ENCODE measurements around the gene AGPS. TPM values are rescaled to one million over a fixed set of nuclear protein-coding genes. Genes with fewer than 3 reads are reported as not detected.

The AGPS gene
- total and polyA plus RNA-seq, 2 of the 13 experiments (the other 11 are each of a cell fraction or from before 2014, with no cell fraction given) = 39.4 to 99.0 TPM

DNA sequence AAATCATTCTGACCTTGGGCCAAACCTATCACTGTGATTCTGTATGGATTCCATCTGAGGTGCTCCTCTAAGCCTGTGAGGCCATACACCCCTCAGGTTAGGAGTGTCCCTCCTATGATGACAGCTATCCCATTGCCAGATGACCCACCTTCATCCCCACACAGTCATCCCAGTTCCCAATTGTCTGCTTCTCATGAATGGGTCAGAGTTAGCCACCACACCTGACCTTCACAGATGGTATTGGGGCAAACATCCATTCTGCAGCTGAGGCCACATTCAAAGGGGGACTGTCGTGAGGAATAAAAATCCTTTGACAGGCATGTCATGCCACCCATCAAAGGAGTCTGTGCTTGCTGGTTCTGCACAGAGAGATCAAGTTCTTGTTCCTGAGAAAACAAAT, 155.2 kb downstream of the AGPS start:
- no peak for FAIRE-seq
- ChIA-PET POLR2A (no interaction called here), CTCF (ENCODE audit: low intra/inter-chr PET ratio, low total read pairs) (no interaction called here)
- no peak overlapping the region for H3K27ac ChIP-seq (ENCODE audit: extremely low read length, insufficient read depth, low read length)
- no peaks in the 10 kb centered on the region for H3K9me3 ChIP-seq (ENCODE audit: low read length)
- DNase-seq (ENCODE audit: low spot score) = no peak
- H3K36me3 ChIP-seq (replicated peaks in 1 of 2; ENCODE audit: control insufficient read depth in 1 of 2, insufficient read depth in 2 of 2, low read length in 2 of 2) = no peaks in the 10 kb centered on the region
- H3K27me3 ChIP-seq (ENCODE audit: control insufficient read depth in 1 of 2, insufficient read depth in 2 of 2, low read length in 2 of 2) = no peaks in the 10 kb centered on the region
- intact Hi-C loops (cut with micrococcal nuclease; ENCODE audit: unreplicated experiment) = no loop called here
- no peak overlapping the region for H2AFZ ChIP-seq (ENCODE audit: low read length)
- 88% methylated on average over 1 of the region's 1 CpG for WGBS (ENCODE audit: low lambda C conversion rate)
- no TSS peak for BruUV-seq (replicated peaks)
- H3K79me2 ChIP-seq (ENCODE audit: insufficient read depth, low read length) = no peaks in the 10 kb centered on the region
- 0 out of 2 replicates have a peak, but pooled peaks have one; percentile 23 for TF ChIP-seq KDM2A (CRISPR knock-in tag; IDR thresholded peaks at IDR 0.05; ENCODE audit: borderline replicate concordance, low read depth)
- TF ChIP-seq, protein P1, sequence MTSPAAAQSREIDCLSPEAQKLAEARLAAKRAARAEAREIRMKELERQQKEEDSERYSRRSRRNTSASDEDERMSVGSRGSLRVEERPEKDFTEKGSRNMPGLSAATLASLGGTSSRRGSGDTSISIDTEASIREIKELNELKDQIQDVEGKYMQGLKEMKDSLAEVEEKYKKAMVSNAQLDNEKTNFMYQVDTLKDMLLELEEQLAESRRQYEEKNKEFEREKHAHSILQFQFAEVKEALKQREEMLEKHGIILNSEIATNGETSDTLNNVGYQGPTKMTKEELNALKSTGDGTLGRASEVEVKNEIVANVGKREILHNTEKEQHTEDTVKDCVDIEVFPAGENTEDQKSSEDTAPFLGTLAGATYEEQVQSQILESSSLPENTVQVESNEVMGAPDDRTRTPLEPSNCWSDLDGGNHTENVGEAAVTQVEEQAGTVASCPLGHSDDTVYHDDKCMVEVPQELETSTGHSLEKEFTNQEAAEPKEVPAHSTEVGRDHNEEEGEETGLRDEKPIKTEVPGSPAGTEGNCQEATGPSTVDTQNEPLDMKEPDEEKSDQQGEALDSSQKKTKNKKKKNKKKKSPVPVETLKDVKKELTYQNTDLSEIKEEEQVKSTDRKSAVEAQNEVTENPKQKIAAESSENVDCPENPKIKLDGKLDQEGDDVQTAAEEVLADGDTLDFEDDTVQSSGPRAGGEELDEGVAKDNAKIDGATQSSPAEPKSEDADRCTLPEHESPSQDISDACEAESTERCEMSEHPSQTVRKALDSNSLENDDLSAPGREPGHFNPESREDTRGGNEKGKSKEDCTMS (CRISPR knock-in tag; conservative IDR thresholded peaks at IDR 0.05) = no peak
- 0 out of 4 replicates have a peak, but pooled peaks of 1 of the 2 experiments have one; percentile 17 for TF ChIP-seq POLR2A (IDR thresholded peaks at IDR 0.05; ENCODE audit: insufficient read depth in 1 of 2, low read depth in 2 of 2, low read length in 2 of 2)
- TF ChIP-seq ZKSCAN1 (IDR thresholded peaks at IDR 0.05; ENCODE audit: low read length) = no peak
- TF ChIP-seq PITX1 (CRISPR knock-in tag; IDR thresholded peaks at IDR 0.05) = no peak
- peak; percentile 20; the same call in 1 of the 2 replicates for TF ChIP-seq POLR2AphosphoS5 (IDR thresholded peaks at IDR 0.05; ENCODE audit: low read depth, low read length)
- 0 out of 2 replicates have a peak, but pooled peaks have one; percentile 34 for TF ChIP-seq POLR2G (IDR thresholded peaks at IDR 0.05; ENCODE audit: low read depth, low read length)
- TF ChIP-seq SSRP1 (CRISPR knock-in tag; IDR thresholded peaks at IDR 0.05) = no peak
- 0 out of 2 replicates have a peak, but pooled peaks have one; percentile 33 for TF ChIP-seq PAF1 (CRISPR knock-in tag; IDR thresholded peaks at IDR 0.05)
- TF ChIP-seq RBM22 (optimal IDR thresholded peaks at IDR 0.05; ENCODE audit: low read length) = peak; percentile 80
- peaks cover 6% of the 10 kb centered on the region for H3K4me1 ChIP-seq (ENCODE audit: insufficient read depth, low read length)
- in situ Hi-C loops (cut with HindIII; ENCODE audit: extremely low pct_ligation_motif_present, low pct_unique_long_range_greater_than_20kb) = no loop called here
- no peaks in the 10 kb centered on the region for H4K20me1 ChIP-seq (ENCODE audit: insufficient read depth, low read length)
- no peak for ATAC-seq
- H3K9ac ChIP-seq (ENCODE audit: insufficient read depth, low read depth, low read length) = no peak overlapping the region
- no peak overlapping the region for H3K4me3 ChIP-seq (replicated peaks in 1 of 3; ENCODE audit: insufficient read depth in 1 of 3, low read depth in 2 of 3, low read length in 3 of 3)
- no peak overlapping the region for H3K4me2 ChIP-seq (ENCODE audit: low read depth, low read length)
